ENCODE data around the gene RAB43. TPM values are rescaled to one million over a fixed set of nuclear protein-coding genes. Genes with fewer than 3 reads are reported as not detected.

The RAB43 gene
- polyA plus RNA-seq, 1 donor from 2014 or later: 0.57 TPM

- H2AFZ ChIP-seq (ENCODE audit: low read depth, low read length): no peak overlapping the region
- H3K9ac ChIP-seq (ENCODE audit: low read length): no peak overlapping the region
- H3F3A ChIP-seq (ENCODE audit: insufficient read depth, low read length, poor library complexity, severe bottlenecking): no peaks in the 10 kb centered on the region
These were observed 69.7 kb downstream of the RAB43 start for GRCh38 chr3:129051871-129052340.

GRCh38 chr3:129050556-129051295 lies 70.9 kb downstream of the RAB43 start:
- no peaks in the 10 kb centered on the region for H3K9me2 ChIP-seq (ENCODE audit: insufficient read depth, low read length)
- H3F3A ChIP-seq (ENCODE audit: insufficient read depth, low read length, poor library complexity, severe bottlenecking): no peaks in the 10 kb centered on the region
- H3K36me3 ChIP-seq (ENCODE audit: insufficient read depth, low read length): no peaks in the 10 kb centered on the region
- no peaks in the 10 kb centered on the region for H3K27me3 ChIP-seq (ENCODE audit: insufficient read depth, low read depth, low read length)
- H2AFZ ChIP-seq (ENCODE audit: low read depth, low read length): no peak overlapping the region
- H3K9me3 ChIP-seq (ENCODE audit: low read length): no peaks in the 10 kb centered on the region
- no peaks in the 10 kb centered on the region for H3K79me2 ChIP-seq (replicated peaks; ENCODE audit: insufficient read depth, low read length)
- TF ChIP-seq RAD21 (conservative IDR thresholded peaks at IDR 0.05): no peak
- no peak for TF ChIP-seq SMC3 (conservative IDR thresholded peaks at IDR 0.05; ENCODE audit: poor library complexity)
- no peak for TF ChIP-seq POLR2AphosphoS5 (IDR thresholded peaks at IDR 0.05)
- TF ChIP-seq CTCF (IDR thresholded peaks at IDR 0.05; ENCODE audit: poor library complexity, severe bottlenecking): no peak
- TF ChIP-seq TAF1 (IDR thresholded peaks at IDR 0.05; ENCODE audit: low read depth): no peak
- no peak for TF ChIP-seq EP300 (conservative IDR thresholded peaks at IDR 0.05; ENCODE audit: poor library complexity, severe bottlenecking)
- no peak for TF ChIP-seq MXI1 (conservative IDR thresholded peaks at IDR 0.05; ENCODE audit: poor library complexity, severe bottlenecking)
- TF ChIP-seq EZH2 (IDR thresholded peaks at IDR 0.05; ENCODE audit: borderline replicate concordance, insufficient read depth, low read length, poor library complexity, severe bottlenecking): no peak
- TF ChIP-seq REST (IDR thresholded peaks at IDR 0.05; ENCODE audit: borderline replicate concordance): no peak
- no peak overlapping the region for H3K4me3 ChIP-seq (ENCODE audit: low read length)
- no peak overlapping the region for H3K27ac ChIP-seq (ENCODE audit: low read length)
- H4K20me1 ChIP-seq (ENCODE audit: insufficient read depth): no peaks in the 10 kb centered on the region
- no peak overlapping the region for H3K9ac ChIP-seq (ENCODE audit: low read length)
- H3K4me2 ChIP-seq (ENCODE audit: low read length): no peak overlapping the region

More at GRCh38 chr3:129051871-129052340, 69.7 kb downstream of the RAB43 start:
- Histone ChIP-seq H3K27ac (ENCODE audit: low read length) (no peak overlapping the region), H3K9me3 (ENCODE audit: low read length) (no peaks in the 10 kb centered on the region), H3K27me3 (ENCODE audit: insufficient read depth, low read depth, low read length) (no peaks in the 10 kb centered on the region), H3K4me2 (ENCODE audit: low read length) (no peak overlapping the region), H3K4me3 (ENCODE audit: low read length) (no peak overlapping the region), H4K20me1 (ENCODE audit: insufficient read depth) (no peaks in the 10 kb centered on the region), H3K9me2 (ENCODE audit: insufficient read depth, low read length) (no peaks in the 10 kb centered on the region), H3K36me3 (ENCODE audit: insufficient read depth, low read length) (no peaks in the 10 kb centered on the region), H3K79me2 (replicated peaks; ENCODE audit: insufficient read depth, low read length) (no peaks in the 10 kb centered on the region)
- TF ChIP-seq EZH2 (IDR thresholded peaks at IDR 0.05; ENCODE audit: borderline replicate concordance, insufficient read depth, low read length, poor library complexity, severe bottlenecking): no peak
